Type B pancreatic cell (in vitro differentiated cells): ENCODE data around the gene SCN4A. TPM values are rescaled to one million over a fixed set of nuclear protein-coding genes. Genes with fewer than 3 reads are reported as not detected.
"Not testable (repeated sequence)": the region's sequence is repeated elsewhere in the genome, so short reads cannot be mapped to it uniquely, and the experiment has no call there.

Experiments used
- DNase-seq: peaks from one replicate; pipeline ENCODE4 v3.0.0; 2021; ENCODE audit warnings: mixed read lengths; ENCODE audit not compliant: unreplicated experiment; ENCODE audit errors: extremely low spot score
- H3K27ac Mint-ChIP-seq: 2 replicates; pipeline ENCODE4 v1.8.0; 2021; ENCODE audit warnings: mild to moderate bottlenecking, mixed read lengths
- H3K27me3 Mint-ChIP-seq: 2 replicates; pipeline ENCODE4 v1.8.0; 2021; ENCODE audit warnings: mixed read lengths
- H3K36me3 Mint-ChIP-seq: 2 replicates; pipeline ENCODE4 v1.8.0; 2021; ENCODE audit warnings: mixed read lengths
- H3K4me1 Mint-ChIP-seq: one replicate; pipeline ENCODE4 v1.8.0; 2021; ENCODE audit warnings: mixed read lengths; ENCODE audit not compliant: unreplicated experiment
- H3K4me3 Mint-ChIP-seq: 2 replicates; pipeline ENCODE4 v1.8.0; 2021; ENCODE audit warnings: mild to moderate bottlenecking, mixed read lengths
- H3K9me3 Mint-ChIP-seq: 2 replicates; pipeline ENCODE4 v1.8.0; 2021; ENCODE audit warnings: mixed read lengths
- CTCF ChIP-seq: fragments of 200-600 bp; sonication (generic); conservative IDR thresholded peaks from 2 replicates; pipeline ENCODE4 v1.5.0; 2021; ENCODE audit warnings: antibody characterized with exemption, mild to moderate bottlenecking
- total RNA-seq: library from RNA; stranded (reverse); gene quantifications from 2 replicates; pipeline ENCODE4 v1.2.1, GENCODE V29; 2021; ENCODE audit warnings: low replicate concordance

The SCN4A gene
- total RNA-seq, 1 donor from 2014 or later = 0.39 TPM

- H3K36me3 Mint-ChIP-seq, H3K4me3 Mint-ChIP-seq, H3K4me1 Mint-ChIP-seq, DNase-seq, H3K9me3 Mint-ChIP-seq, H3K27ac Mint-ChIP-seq: not testable (repeated sequence)
- peaks cover 38% of the 10 kb centered on the region for H3K27me3 Mint-ChIP-seq
- TF ChIP-seq CTCF = peak; percentile 57
Observed at GRCh38 chr17:63907161-63907778, 65.4 kb downstream of the SCN4A start.

GRCh38 chr17:63904796-63905195 lies 67.9 kb downstream of the SCN4A start:
- not testable (repeated sequence) for H3K4me3 Mint-ChIP-seq, DNase-seq, H3K4me1 Mint-ChIP-seq, H3K27ac Mint-ChIP-seq, H3K9me3 Mint-ChIP-seq, H3K36me3 Mint-ChIP-seq
- peaks cover 29% of the 10 kb centered on the region for H3K27me3 Mint-ChIP-seq

- peaks cover 22% of the 10 kb centered on the region for H3K27me3 Mint-ChIP-seq
- not testable (repeated sequence) for H3K36me3 Mint-ChIP-seq, H3K4me3 Mint-ChIP-seq, H3K9me3 Mint-ChIP-seq, H3K27ac Mint-ChIP-seq, DNase-seq, H3K4me1 Mint-ChIP-seq
- peak; percentile 73 for TF ChIP-seq CTCF
Observed at GRCh38 chr17:63903787-63904201, 68.9 kb downstream of the SCN4A start.

- H3K4me1 Mint-ChIP-seq, H3K27ac Mint-ChIP-seq: not testable (repeated sequence)
Observed at GRCh38 chr17:63901971-63902370, 70.7 kb downstream of the SCN4A start.

GRCh38 chr17:63898899-63899798 lies 73.6 kb downstream of the SCN4A start:
- H3K27ac Mint-ChIP-seq, H3K27me3 Mint-ChIP-seq: not testable (repeated sequence)

More at GRCh38 chr17:63901971-63902370, 70.7 kb downstream of the SCN4A start:
- DNase-seq, H3K4me3 Mint-ChIP-seq, H3K9me3 Mint-ChIP-seq, H3K27me3 Mint-ChIP-seq, H3K36me3 Mint-ChIP-seq: not testable (repeated sequence)

GRCh38 chr17:63896524-63897354 lies 76.0 kb downstream of the SCN4A start, which contains the start of gene CSH1:
Gene CSH1, minus strand, starts transcription at chr17:63896574. Its CDS starts 63 bp downstream, at chr17:63896511.
- not testable (repeated sequence) for H3K4me1 Mint-ChIP-seq, H3K4me3 Mint-ChIP-seq, H3K36me3 Mint-ChIP-seq, H3K9me3 Mint-ChIP-seq, H3K27ac Mint-ChIP-seq, DNase-seq
- peaks cover 19% of the 10 kb centered on the region for H3K27me3 Mint-ChIP-seq

More at GRCh38 chr17:63898899-63899798, 73.6 kb downstream of the SCN4A start:
- not testable (repeated sequence) for H3K4me3 Mint-ChIP-seq, H3K4me1 Mint-ChIP-seq, H3K36me3 Mint-ChIP-seq, DNase-seq, H3K9me3 Mint-ChIP-seq

- H3K4me1 Mint-ChIP-seq, H3K27ac Mint-ChIP-seq, H3K4me3 Mint-ChIP-seq, H3K36me3 Mint-ChIP-seq, DNase-seq, H3K9me3 Mint-ChIP-seq: not testable (repeated sequence)
- peaks cover 19% of the 10 kb centered on the region for H3K27me3 Mint-ChIP-seq
Observed at GRCh38 chr17:63894821-63895220, 77.9 kb downstream of the SCN4A start.

- H3K4me3 Mint-ChIP-seq, H3K9me3 Mint-ChIP-seq, H3K36me3 Mint-ChIP-seq, H3K27ac Mint-ChIP-seq, H3K4me1 Mint-ChIP-seq, DNase-seq: not testable (repeated sequence)
- H3K27me3 Mint-ChIP-seq = peaks cover 21% of the 10 kb centered on the region
Observed at GRCh38 chr17:63894021-63894420, 78.7 kb downstream of the SCN4A start.
